Glomerular endothelial cell (primary cell): ENCODE data around the gene SLC39A12. TPM values are rescaled to one million over a fixed set of nuclear protein-coding genes. Genes with fewer than 3 reads are reported as not detected.

Source experiments
- DNase-seq: peaks from one replicate; pipeline ENCODE4 v3.0.0-alpha.2; 2011; ENCODE audit warnings: low read depth, low spot score; ENCODE audit errors: extremely low read depth
- total RNA-seq: library from RNA; depleted of rRNA; stranded (reverse); fragments of >200 nt; gene quantifications from 2 replicates; pipeline ENCODE4 v1.2.3, GENCODE V29; 2015

Gene SLC39A12
- total RNA-seq, 1 donor from 2014 or later = not detected

DNA sequence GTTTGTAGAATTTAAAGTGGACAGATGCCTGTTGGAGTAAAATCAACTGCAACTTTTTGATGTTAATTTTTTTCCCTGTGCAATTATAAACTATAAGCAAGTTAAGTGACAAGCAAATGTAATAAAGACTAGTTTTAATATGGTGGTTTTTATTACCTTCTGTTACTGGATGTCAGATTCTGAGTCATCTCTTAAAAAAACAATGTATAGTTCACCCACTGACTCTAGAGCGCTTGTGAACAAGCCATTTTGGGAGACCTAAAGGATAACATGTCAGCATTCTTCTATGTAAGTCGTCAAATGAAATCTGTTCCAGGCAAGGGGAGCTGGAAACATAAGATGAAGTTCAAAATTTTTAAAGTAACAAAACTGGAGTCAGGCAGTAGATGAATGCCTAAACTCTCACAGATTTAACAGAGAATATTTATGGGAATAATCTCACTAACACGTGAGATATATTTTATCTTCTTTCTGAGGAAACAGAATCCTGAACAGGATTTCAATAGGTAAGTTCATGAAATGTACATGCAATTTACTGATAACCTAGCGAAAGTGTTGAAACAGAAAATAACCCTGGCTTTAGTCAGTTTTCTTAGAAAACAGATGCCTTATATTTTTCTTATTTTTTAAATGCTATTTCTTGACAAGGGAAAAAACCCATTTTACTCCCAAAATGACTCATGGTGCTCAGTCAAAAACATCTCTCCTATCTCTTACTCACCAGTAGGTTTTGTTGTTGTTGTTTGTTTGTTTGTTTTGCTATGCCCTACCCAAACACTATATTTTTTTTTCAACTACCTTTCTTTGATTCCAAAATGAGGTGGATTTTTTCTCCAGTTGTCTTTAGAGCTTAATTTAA is 91.7 kb downstream of the SLC39A12 start:
- no peak for DNase-seq

DNA sequence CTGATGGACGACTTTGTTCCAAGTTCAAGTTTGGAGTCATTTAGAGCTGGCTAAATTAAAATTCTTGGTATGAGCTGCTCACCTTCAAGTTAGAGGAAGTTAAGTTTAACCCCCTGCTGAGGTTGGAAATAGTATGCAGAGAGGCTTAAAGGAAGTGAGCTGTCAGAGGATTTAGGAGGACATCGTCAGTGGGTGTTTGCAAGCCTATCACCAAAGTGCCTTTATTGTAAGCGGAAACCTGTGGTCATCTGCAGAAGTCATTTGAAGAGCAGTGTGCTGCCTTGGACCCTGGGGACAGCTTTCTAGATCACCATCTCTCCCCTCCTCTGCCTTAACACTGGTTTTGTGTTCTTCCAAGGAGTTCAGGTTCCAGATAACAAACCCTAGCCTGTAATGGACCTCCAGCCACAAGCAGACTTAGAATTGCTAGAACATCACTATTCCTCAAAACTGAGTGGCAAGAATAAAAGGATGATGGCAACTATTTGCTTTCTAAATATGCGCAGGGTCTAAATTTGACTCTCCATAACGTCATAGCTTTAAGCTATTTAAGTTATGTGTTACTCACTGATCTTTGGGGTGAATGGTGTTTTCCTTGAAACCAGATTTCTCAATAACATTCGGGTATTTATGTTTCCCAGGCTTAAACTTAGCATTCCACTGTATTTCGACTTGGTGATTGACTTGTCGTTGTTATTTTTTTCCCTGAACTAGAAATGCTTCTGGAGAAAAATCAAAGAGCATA is 93.4 kb downstream of the SLC39A12 start:
- DNase-seq = no peak

DNA sequence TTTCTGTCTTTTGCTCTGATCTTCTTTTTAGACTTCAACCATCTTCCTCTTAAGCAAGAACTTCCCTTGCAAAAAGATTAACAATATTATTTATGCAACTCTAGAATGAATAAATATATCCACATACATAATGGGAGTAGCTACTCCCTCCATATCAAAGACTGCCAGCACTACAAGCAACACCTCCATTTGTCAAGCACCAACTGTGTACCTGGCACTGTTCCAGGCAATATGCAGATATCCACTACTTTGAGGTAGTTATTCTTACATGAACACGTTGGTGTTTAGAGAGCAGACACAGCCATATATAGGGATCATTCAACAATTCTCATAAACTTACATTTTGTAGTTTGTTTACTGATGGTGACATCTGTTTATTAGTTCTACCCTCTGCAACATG is 104.9 kb downstream of the SLC39A12 start:
- DNase-seq = no peak

DNA sequence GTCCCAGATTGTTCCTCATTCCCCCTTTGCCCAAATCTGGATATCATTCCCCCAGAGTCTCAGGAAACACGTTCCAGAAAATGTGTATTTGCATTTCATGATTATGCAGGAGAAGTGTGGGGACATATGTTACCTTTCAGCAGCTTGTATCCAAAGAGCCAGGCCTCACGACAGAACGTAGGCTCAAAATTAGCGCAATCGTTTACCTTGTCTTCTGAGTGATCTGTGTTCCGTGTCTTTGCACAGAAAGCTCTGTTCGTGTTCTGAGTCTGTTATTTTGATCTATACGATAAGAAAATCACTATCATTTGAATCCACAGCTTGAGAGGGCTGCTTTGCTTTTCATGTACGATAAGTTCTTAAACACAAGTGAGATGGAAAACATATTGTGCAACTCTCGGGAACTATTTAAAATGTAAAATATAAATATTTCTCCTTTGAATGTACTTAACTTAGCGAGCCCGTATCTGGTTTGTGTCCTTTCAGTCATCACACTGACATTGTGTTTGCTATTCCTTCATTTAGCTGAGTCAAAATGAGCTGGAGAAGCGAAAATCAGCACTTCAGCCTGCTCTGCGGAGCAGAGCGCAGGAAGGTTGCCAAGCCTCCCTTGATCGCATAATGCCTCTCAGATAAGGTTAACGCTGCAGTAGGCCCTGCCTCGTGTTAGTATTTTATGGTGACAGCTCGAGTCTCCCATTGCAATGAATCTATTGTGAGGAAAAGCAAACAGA is 108.3 kb downstream of the SLC39A12 start:
- DNase-seq = no peak

DNA sequence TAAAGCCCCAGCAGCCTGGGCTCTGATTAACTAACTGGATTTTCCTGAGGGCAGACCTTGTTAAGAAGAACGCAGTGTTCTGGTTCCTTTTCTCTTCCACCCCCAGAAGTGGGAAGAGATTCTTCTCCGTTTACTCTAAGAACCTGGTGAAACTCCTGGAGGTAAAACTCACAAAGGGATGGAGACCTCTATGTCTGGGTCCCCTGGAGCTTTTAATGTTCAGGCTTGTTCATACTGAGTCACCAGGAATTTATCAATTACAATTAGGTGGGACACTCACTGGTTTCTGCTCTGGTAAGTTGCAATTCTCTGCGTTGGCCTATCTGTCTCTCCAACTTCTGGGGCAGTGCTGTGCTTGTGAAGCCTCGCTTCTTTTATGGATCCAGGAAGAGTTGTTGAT is 115.2 kb downstream of the SLC39A12 start:
- no peak for DNase-seq

DNA sequence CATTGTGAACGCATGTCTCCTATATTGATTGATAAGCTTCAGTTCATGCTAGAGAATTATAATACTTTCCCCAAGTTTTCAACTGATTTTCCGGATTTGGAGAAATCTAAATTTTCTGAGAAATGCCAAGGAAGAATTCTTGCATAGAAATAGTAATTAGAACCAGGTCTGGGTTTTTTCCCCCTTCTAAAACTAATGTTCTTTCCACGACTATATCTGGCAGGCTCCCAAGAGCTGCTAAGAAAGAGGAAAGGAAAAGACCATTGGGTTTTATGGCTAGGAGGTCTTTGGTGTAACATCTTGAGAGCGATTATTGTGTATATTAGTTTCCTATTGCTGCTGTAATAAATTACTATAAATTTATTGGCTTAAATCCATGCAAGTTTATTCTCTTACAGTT is 116.7 kb downstream of the SLC39A12 start:
- no peak for DNase-seq

DNA sequence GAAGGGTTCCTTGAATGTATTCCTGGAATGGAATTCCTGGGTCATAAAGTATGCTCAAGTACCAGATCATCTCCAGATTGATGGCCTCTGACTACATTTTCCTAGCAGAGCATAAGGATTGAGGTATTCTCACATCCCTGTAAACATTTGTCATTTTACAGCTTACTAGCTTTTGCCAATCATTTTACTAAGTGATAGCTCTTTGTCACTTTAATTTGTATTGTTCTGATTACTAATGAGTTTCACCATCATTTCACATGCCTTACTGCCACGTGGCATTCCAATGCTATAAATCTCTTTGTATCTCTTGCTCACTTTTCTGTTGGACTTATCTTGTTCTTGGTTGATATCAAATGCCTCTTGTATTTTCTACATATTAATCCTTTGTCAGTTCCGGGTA is 119.9 kb downstream of the SLC39A12 start:
- DNase-seq = no peak

DNA sequence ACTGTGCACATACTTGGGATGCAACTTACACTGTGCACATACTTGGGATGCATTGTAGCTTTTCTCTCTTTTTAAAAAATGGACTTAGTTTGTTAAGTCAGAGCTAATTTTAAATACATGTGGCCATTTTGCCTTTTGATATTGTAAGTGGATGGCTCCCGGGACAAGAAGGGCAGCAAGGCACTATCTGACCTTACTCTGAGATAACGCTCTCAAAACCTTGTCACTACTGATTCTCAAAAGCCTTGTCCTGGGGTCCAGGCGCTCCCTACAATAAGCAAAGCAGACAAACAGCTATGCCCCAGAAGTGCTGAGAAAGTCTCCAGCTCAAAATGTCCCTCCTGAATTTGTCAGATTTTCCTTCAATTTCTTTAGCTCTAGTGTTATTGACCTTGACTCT is 121.6 kb downstream of the SLC39A12 start:
- no peak for DNase-seq

DNA sequence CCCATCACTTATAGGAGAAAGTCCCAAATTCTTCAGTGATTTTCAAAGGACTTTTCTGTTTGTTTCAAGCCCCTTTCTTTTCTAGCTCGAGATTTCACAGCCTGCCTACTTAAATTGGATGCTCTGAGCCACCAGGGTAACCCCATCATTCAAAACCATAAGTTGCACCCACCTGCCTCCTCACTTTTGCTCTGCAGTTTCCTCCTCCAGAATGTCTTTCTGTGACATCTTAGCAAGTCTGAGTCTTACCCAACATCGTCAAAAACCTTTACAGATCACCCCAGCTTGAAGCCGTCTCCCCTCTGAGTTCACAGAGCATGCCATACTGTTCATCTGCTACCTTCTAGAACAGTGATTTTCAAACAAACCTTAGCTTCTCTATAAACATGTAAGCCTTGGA is 124.2 kb downstream of the SLC39A12 start:
- DNase-seq = no peak

DNA sequence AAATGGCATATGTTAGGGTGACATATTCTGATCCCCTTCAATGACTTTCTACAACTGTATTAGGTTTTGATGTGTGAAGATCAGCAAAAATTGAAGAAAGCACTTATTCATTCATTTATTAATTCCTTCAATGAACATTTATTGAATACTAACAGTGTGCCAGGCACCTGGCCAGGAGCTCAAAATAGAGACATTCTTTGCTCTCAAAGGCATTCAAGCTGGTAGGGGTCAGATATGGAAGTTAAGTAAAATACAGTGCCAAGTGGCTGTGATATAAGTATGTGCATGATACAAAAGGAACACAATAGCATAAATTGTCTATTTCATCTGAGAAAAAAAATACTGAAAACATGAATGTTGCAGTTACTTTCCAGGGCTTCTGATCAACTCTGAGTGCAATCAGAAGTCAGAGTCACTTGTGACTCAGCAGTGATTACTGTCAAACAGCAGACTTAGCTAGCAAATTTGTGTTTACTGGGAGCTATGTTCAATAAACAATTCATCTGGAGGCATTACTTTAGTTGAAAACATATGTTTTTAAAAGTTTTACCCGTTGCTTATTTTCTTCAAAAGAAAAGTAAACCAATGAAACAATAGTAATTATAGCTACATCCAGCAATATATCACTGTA is 128.1 kb downstream of the SLC39A12 start:
- no peak for DNase-seq

DNA sequence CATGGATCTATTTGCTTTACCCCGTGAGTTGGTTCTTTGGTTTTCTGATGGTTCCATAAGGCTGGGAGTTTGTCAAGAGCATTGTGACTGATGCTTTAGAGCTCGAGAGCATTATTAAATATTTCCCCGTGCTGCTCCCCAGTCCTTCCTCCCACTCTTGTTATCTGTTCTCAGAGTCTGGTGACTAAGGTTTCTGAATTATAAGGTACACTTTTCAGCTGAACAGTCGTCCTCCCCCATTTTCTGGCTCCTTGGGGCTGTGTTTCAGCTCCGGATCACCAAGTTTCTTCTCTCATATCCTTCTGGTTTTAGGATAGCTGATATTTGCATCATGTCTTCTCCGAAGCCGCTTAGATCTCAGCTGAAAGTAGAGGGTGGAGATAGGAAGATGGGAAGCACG is 130.7 kb downstream of the SLC39A12 start:
- no peak for DNase-seq

DNA sequence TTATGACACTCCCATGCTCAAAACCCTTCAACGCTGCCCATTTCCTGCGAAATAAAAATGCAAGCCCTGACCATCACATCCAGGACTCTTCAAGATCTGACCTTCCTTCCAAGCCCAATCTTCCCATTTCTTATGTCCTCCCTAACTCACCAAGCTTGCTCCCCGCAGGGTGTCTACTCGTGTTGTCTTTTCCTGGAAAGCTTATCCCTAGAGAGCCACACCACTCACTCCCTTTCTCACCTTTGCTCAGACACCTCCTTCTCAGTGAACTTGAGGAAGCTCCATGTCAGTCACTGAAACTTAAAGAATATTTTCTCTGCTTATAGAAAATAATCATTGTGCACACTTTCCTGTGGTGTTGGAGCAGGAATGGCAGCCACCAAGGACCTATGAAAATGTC is 134.1 kb downstream of the SLC39A12 start:
- DNase-seq = no peak

DNA sequence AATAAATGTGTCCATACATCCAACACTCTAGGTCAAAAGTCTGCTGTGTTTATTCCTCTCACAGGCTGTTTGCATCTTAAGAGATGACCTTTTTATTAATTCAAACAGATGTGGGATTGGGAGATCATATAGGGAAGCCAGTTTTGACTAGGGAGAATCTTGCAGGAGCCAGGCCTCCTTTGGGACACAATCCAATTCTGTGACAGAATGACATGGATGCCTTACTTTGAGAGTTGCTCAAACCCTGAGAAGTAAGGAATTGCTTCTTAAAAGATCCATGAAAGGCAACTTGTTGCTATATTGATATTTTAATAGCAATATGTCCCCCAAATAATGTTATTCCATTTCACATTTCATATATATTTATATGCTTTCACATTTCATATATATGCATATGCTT is 135.0 kb downstream of the SLC39A12 start:
- no peak for DNase-seq

DNA sequence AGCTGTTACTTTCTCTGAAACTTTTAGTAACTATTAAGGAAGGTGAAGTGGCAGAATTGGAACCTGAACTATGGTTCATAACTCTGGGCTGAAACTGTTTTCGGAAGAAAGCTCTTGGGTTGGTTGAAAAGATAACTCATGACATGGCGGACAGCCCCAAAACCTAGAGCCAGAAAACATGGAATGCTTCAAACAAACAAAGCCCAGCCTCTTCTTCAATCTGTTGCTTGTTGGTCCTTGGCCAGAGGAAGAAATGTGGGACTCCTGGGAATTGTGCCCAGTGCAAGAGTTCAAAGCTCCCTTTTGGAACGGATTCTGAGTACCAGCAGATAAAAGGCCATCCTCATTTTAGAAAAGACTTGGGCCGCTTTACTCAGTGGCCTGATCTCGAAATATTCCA is 135.6 kb downstream of the SLC39A12 start:
- no peak for DNase-seq

Other genes starting within 250 kb of the SLC39A12 start
- gene TMEM236, start 199.7 kb upstream of the SLC39A12 start, total RNA-seq = 0.18 and 0.48 TPM in 2 replicates
- gene MRC1, start 142.6 kb upstream of the SLC39A12 start, total RNA-seq = 10.6 and 23.8 TPM in 2 replicates
- gene CACNB2, start 188.5 kb downstream of the SLC39A12 start, total RNA-seq = not detected in 2 replicates